Rectal smooth muscle tissue (tissue), 1 donor: Measurements from ENCODE around the gene SMAGP.
A peak's percentile ranks its signal among the peaks of the same experiment; 100 is the strongest.

Source experiments
- H3K27ac ChIP-seq: one replicate; pipeline ENCODE4 v1.7.0; 2013; ENCODE audit warnings: low read depth, low read length, inconsistent platforms
- H3K27me3 ChIP-seq: one replicate; pipeline ENCODE4 v1.7.0; 2013; ENCODE audit warnings: low read length; ENCODE audit not compliant: control insufficient read depth, insufficient read depth
- H3K36me3 ChIP-seq: one replicate; pipeline ENCODE4 v1.7.0; 2013; ENCODE audit warnings: low read length; ENCODE audit not compliant: control insufficient read depth, insufficient read depth
- H3K4me1 ChIP-seq: one replicate; pipeline ENCODE4 v1.7.0; 2013; ENCODE audit warnings: low read length; ENCODE audit not compliant: control insufficient read depth, insufficient read depth
- H3K4me3 ChIP-seq: one replicate; pipeline ENCODE4 v1.7.0; 2013; ENCODE audit warnings: low read length
- H3K9ac ChIP-seq: one replicate; pipeline ENCODE4 v1.7.0; 2013; ENCODE audit warnings: low read length

The SMAGP gene

DNA sequence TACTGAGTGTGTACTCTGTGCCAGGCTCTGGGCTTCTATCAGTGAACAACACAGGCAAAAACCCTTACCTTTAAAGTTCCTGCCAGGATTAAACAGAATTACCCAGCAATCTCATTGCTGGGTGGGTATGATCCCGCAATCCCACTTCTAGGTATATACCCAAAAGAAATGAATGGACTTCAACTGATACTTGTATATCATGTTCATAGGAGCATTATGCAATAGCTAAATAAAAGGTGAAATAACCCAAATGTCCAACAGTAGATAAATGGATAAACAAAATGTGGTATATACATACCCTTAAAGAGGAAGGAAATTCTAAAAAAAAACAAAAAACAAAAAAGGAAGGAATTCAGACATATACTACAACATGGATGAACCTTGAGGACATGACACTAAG lies 16.9 kb downstream of the SMAGP start:
- Histone ChIP-seq H3K27me3 (no peaks in the 10 kb centered on the region), H3K4me3 (no peak overlapping the region), H3K27ac (no peak overlapping the region), H3K36me3 (no peaks in the 10 kb centered on the region), H3K9ac (no peak overlapping the region), H3K4me1 (no peaks in the 10 kb centered on the region)

DNA sequence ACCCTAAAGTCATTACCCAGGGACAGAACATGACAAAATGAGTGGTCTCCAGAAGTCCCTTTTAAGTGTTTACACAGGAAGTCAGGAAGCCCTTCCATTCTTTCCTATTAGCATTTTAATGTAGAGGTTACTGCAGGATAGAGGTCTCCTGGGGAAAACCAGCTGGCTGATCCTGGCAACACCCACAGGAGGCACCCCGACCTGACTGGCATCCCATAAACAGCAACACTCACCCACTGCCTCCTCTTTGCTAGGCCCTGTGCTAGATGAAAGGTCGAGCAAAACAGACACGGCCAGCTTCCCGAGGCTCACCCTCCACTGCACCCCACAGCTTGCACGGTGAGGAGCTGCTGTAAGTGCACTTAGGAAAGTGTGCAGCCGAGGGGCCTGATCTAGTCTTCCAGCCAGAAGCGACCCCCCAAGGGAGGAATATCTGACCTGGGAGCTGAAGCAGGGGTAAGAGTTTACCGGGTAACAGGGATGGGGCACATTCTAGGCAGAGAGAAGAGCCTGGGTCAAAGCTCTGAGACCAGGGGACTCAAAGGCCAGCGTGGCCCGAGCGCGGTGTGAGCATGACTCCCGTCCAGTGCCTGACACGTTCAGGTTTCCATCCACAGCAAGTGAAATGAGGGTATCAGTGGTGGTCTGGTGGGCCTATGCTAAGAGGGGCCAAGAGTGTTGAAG lies 22.6 kb downstream of the SMAGP start:
- Histone ChIP-seq H3K27me3 (no peaks in the 10 kb centered on the region), H3K9ac (no peak overlapping the region), H3K36me3 (peaks cover 12% of the 10 kb centered on the region), H3K4me1 (no peaks in the 10 kb centered on the region), H3K27ac (no peak overlapping the region), H3K4me3 (no peak overlapping the region)

DNA sequence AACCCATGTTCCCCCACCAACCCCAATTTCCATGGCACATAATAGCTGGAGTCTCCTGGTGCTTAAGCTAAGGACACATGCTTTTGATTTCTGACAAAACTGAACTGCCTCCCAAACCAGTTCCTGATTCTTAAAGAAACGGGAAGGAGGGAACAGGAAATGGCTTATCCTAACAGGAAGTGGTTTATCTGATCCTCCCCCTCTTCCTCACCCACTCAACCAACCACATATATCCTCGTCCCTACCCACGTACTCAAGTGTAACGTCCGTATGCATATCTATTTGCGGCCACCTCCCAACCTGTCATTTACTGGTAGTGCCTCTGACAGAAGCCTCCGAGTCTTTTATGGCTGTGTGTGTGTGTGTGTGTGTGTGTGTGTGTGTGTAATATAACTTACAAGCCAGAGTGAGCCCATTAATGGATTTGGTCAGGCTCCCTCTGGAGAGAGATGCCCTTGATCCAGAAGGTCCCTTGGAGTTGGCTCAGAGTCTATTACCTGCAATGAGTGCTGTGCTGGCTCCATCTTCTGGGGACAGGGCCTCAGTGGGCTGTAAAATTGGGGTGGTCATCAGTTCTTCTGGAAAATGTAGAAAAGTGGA lies 23.9 kb downstream of the SMAGP start:
- no peak overlapping the region for H3K4me3 ChIP-seq
- no peak overlapping the region for H3K9ac ChIP-seq
- H3K27me3 ChIP-seq: no peaks in the 10 kb centered on the region
- no peaks in the 10 kb centered on the region for H3K4me1 ChIP-seq
- H3K36me3 ChIP-seq: peaks cover 18% of the 10 kb centered on the region
- no peak overlapping the region for H3K27ac ChIP-seq

DNA sequence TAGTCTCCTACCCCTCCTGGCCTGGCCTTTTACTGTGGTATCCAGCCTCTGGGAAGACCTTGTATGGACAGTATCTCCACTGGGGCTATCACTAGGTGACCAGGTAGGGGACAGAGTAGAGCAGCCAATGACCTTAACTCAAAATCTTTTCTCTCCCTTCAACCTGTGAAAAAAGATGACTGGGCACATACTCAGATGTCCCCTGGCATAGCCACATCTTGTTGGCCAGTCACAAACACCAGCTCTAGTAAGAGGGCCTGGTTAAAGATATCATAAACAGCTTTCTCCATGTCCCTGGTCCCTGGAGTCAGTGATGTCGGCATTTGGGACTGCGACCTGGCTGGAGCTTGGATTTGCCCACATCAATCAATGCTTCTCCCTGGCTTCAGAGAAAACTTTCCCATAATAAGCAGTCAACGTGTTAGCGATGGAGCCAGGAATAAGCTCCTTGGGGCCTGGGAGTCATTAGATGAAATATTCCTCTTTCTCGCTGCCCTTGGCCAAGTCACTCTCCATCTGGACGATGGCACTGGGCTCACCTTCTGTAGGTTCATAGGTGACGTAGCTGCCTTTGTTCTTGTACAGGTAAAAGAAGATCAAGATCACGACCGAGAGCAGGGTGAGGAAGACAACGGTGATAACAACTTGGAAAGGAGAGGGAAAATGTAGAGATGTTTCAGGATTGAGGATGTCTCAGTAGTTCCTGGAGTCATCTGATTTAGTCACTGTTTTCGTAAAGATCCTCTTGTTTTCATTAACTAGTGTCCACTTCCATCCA lies 24.6 kb downstream of the SMAGP start:
- peaks cover 5% of the 10 kb centered on the region for H3K4me1 ChIP-seq
- H3K36me3 ChIP-seq: peaks cover 24% of the 10 kb centered on the region
- no peak overlapping the region for H3K9ac ChIP-seq
- no peak overlapping the region for H3K4me3 ChIP-seq
- H3K27me3 ChIP-seq: no peaks in the 10 kb centered on the region
- H3K27ac ChIP-seq: no peak overlapping the region

DNA sequence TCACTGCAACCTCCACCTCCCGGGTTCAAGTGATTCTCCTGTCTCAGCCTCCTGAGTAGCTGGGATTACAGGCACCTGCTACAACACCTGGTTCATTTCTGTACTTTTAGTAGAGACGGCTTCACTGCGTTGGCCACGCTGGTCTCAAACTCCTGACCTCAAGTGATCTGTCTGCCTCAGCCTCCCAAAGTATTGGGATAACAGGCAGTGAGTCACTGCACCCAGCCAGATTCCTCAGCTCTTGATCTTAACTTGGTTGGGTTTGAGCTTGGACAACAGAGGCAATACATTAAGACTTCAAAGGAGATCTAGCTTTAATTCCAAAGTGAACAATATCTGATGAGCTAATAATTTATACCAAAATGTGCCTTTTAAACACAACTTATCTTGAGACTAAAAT lies 25.9 kb downstream of the SMAGP start:
- Histone ChIP-seq H3K4me3 (no peak overlapping the region), H3K4me1 (peaks cover 14% of the 10 kb centered on the region), H3K36me3 (peaks cover 30% of the 10 kb centered on the region), H3K27me3 (no peaks in the 10 kb centered on the region), H3K27ac (no peak overlapping the region), H3K9ac (no peak overlapping the region)

DNA sequence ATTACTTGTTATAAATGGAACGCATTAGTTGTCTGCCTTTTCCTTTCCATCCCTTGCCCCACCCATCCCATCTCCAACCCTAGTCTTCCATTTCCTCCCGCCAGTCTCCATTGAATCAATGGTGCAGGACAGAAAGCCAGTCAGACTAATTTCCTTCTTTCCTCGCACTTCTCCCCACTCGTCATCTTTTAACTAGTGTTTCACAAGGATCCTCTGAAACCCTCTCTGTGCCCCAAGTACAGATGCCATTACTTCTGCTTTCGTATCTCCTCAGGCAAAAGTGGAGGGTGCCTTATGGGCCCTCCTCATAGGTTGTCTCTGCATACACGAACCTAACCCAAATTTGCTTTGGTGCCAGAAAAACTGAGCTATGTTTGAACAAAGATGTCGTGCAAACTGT lies 27.3 kb downstream of the SMAGP start:
- Histone ChIP-seq H3K36me3 (peaks cover 30% of the 10 kb centered on the region), H3K27ac (no peak overlapping the region), H3K4me1 (peaks cover 16% of the 10 kb centered on the region), H3K27me3 (no peaks in the 10 kb centered on the region), H3K4me3 (no peak overlapping the region), H3K9ac (no peak overlapping the region)

DNA sequence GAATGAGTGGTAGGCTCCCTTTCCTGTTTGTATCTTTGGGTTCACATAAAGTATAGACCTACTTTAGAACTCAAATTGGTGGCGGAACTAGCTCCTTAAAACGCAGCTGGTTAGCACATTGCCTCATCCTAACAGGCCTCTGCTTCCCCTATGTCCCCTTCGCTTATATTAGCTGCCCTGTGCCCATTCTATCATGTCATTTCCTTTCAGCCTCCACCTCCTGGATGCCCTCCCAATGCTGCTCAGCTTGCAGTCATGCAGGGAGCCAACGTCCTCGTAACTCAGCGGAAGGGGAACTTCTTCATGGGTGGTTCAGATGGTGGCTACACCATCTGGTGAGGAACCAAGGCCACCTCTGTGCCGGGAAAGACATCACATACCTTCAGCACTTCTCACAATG lies 28.1 kb downstream of the SMAGP start:
- no peaks in the 10 kb centered on the region for H3K27me3 ChIP-seq
- H3K9ac ChIP-seq: no peak overlapping the region
- H3K36me3 ChIP-seq: peaks cover 30% of the 10 kb centered on the region
- no peak overlapping the region for H3K27ac ChIP-seq
- H3K4me1 ChIP-seq: peaks cover 16% of the 10 kb centered on the region
- no peak overlapping the region for H3K4me3 ChIP-seq

DNA sequence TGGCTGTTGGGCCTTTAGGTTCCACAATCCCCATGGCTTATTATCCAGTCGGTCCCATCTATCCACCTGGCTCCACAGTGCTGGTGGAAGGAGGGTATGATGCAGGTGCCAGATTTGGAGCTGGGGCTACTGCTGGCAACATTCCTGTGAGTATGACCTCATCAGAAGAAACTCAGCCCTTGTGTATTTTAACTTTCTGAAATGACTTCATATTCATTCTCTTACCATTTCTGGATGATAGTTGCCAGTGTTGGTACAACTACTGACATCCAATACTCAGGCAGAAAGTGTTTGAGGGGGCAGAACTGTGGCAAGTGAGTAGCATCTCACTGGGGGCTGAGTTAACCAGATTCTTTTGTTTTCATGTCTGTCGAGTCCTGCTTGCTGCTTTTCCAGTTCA lies 29.2 kb downstream of the SMAGP start:
- Histone ChIP-seq H3K4me1 (peaks cover 16% of the 10 kb centered on the region), H3K36me3 (peaks cover 27% of the 10 kb centered on the region), H3K27me3 (no peaks in the 10 kb centered on the region), H3K9ac (no peak overlapping the region), H3K4me3 (no peak overlapping the region), H3K27ac (no peak overlapping the region)

DNA sequence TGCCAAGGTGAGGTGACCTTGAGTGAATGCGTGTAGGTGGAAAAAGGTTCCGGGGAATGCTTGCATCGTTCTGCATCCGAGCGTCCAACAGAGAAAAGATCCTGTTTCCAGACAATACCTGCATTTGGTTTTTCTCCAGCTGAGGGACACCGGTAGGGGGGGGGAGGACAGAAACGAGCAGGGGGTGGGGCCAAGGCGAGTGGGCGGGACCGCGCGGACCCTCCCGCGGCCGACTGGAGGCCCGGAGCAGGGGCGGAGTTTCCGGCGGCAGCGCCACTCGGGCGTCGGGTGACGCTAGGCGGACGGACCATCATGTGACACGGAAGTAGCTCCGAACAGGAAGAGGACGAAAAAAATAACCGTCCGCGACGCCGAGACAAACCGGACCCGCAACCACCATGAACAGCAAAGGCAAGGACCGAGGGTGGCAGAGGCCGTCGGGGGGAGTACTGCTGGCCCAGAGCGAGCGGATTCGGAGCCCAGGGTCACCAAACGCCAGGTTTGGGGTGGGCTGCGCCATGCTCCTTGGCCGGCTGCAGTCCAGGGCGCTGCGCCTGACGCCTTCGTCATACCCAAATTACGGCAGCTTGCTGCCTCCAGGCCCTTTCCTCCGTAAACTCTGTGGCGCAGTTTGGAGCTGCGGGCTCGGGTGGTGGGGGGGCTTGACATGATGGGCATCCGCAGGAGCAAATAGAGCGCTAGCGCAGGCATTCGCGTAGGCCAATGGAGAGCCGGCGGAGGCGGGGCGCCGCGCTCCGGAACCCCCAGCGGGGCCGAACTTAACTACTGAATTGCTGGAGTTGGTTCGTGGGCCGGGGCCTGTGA lies 31.5 kb downstream of the SMAGP start, which contains the start of gene DAZAP2:
TSS of gene DAZAP2 (plus strand) at position 317 of the 825 bp plus-strand sequence. CDS start at position 399, 82 bp downstream.
- Histone ChIP-seq H3K36me3 (peaks cover 23% of the 10 kb centered on the region), H3K9ac (peak within 1 kb of the TSS; percentile 99), H3K4me3 (peak within 1 kb of the TSS; percentile 96), H3K27ac (peak within 1 kb of the TSS; percentile 98), H3K4me1 (peaks cover 16% of the 10 kb centered on the region), H3K27me3 (no peaks in the 10 kb centered on the region)

DNA sequence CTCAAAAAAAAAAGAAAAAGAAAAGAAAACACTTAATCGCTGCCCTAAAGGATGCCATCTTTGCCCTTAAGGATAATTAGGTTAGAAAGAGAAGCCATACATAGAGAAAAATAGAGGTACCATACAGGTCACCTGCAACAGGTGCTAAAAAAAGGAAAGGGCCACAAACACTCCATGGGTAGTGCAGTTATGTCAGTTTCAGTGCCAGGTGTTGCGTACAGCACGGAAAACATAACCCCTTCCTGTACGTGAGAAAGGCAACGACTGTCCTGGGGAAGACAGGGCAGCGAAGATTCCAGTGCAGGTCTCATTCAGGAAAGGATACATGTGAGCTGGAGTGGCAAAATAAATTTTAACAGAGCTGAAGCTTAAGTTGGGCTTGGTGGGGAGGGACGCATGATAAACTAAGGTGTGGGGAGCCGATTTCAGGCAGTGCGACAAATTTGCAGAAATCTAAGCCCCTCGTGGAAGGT lies 32.1 kb downstream of the SMAGP start:
- Histone ChIP-seq H3K27me3 (no peaks in the 10 kb centered on the region), H3K4me3 (peak overlapping the region; percentile 89), H3K27ac (no peak overlapping the region), H3K4me1 (peaks cover 16% of the 10 kb centered on the region), H3K36me3 (peaks cover 21% of the 10 kb centered on the region), H3K9ac (peak overlapping the region; percentile 69)

DNA sequence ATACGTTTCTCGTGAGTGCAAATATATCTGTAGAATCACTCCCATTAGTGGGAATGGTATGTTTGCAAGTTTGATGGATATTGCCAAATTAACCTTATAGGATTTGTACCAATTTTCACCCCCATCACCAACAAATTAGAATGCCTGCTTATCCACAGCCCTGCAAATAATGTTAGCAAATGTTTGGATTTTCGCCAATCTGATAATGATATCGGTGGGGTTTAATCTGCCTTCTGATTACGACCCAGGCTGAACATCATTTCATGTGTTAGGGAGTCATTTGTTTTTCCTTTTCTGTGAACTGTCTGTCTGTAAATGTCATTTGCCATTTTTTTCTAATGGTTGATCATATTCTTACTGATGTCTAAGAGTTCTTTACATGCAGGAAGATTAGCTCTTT lies 35.7 kb downstream of the SMAGP start:
- no peaks in the 10 kb centered on the region for H3K27me3 ChIP-seq
- peaks cover 2% of the 10 kb centered on the region for H3K4me1 ChIP-seq
- H3K27ac ChIP-seq: no peak overlapping the region
- H3K4me3 ChIP-seq: no peak overlapping the region
- H3K36me3 ChIP-seq: no peaks in the 10 kb centered on the region
- H3K9ac ChIP-seq: no peak overlapping the region

DNA sequence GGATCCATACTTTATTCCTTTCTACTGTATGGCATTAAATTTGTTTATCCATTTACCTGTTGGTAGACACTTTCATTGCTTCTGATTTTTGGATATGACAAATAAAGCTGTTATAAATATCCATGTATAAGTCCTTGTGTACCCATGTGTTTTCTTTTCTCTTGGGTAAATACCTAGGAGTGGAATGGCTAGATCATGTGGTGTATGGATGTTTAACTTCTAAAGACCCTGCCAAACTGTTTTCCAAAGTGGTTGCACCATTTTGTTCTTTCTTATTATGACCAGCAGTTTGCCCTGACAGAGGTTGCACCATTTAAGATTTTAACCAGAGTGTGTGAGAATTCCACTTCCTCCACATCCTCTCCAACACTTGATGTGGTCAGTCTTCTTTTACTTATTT lies 37.6 kb downstream of the SMAGP start:
- H3K4me1 ChIP-seq: no peaks in the 10 kb centered on the region
- no peaks in the 10 kb centered on the region for H3K36me3 ChIP-seq
- H3K27ac ChIP-seq: no peak overlapping the region
- H3K9ac ChIP-seq: no peak overlapping the region
- H3K27me3 ChIP-seq: no peaks in the 10 kb centered on the region
- no peak overlapping the region for H3K4me3 ChIP-seq
